Neural cell (in vitro differentiated cells): ENCODE results near the gene PKIB. TPM values are rescaled to one million over a fixed set of nuclear protein-coding genes. Genes with fewer than 3 reads are reported as not detected.

Source experiments
- H2AFZ ChIP-seq: fragments of 200-600, 300-800 bp; sonication (generic), shearing (Covaris generic); 2 replicates; pipeline ENCODE4 v1.6.0; 2014; ENCODE audit warnings: low read depth, mild to moderate bottlenecking, antibody characterized with exemption, low read length, moderate library complexity
- H3F3A ChIP-seq: fragments of 200-600 bp; shearing (Covaris generic); 2 replicates; pipeline ENCODE4 v1.6.1; 2016; ENCODE audit warnings: mild to moderate bottlenecking, moderate library complexity, mixed read lengths, antibody characterized with exemption, low read length; ENCODE audit not compliant: insufficient read depth, poor library complexity, severe bottlenecking
- H3K27ac ChIP-seq: fragments of 200-600, 300-800 bp; sonication (generic), shearing (Covaris generic); 2 replicates; pipeline ENCODE4 v1.5.1; 2014; ENCODE audit warnings: mild to moderate bottlenecking, low read length, moderate library complexity
- H3K27me3 ChIP-seq: fragments of 300-800, 200-600 bp; sonication (generic), shearing (Covaris generic); 2 replicates; pipeline ENCODE4 v1.6.0; 2014; ENCODE audit warnings: mild to moderate bottlenecking, low read depth, low read length, moderate library complexity; ENCODE audit not compliant: insufficient read depth
- H3K36me3 ChIP-seq: fragments of 300-800, 200-600 bp; sonication (generic), shearing (Covaris generic); 2 replicates; pipeline ENCODE4 v1.5.1; 2014; ENCODE audit warnings: mild to moderate bottlenecking, antibody characterized with exemption, low read length, moderate library complexity; ENCODE audit not compliant: insufficient read depth
- H3K4me2 ChIP-seq: fragments of 300-800, 200-600 bp; sonication (generic), shearing (Covaris generic); 2 replicates; pipeline ENCODE4 v1.6.0; 2014; ENCODE audit warnings: mild to moderate bottlenecking, low read length
- H3K4me3 ChIP-seq: fragments of 300-800, 200-600 bp; sonication (generic), shearing (Covaris generic); 2 replicates; pipeline ENCODE4 v1.5.1; 2014; ENCODE audit warnings: mild to moderate bottlenecking, low read length, moderate library complexity
- H3K79me2 ChIP-seq: fragments of 200-600 bp; shearing (Covaris generic); replicated peaks from 2 replicates; pipeline ENCODE4 v1.6.0; 2014; ENCODE audit warnings: mild to moderate bottlenecking, low read length, moderate library complexity; ENCODE audit not compliant: insufficient read depth
- H3K9ac ChIP-seq: fragments of 300-800, 200-600 bp; sonication (generic), shearing (Covaris generic); 2 replicates; pipeline ENCODE4 v1.6.1; 2016; ENCODE audit warnings: mild to moderate bottlenecking, low read length, mixed read lengths
- H3K9me2 ChIP-seq: fragments of 200-600 bp; shearing (Covaris generic); 2 replicates; pipeline ENCODE4 v1.6.1; 2016; ENCODE audit warnings: mild to moderate bottlenecking, low read length, mixed read lengths; ENCODE audit not compliant: insufficient read depth
- H3K9me3 ChIP-seq: fragments of 200-600, 300-800 bp; sonication (generic), shearing (Covaris generic); 2 replicates; pipeline ENCODE4 v1.6.1; 2016; ENCODE audit warnings: mild to moderate bottlenecking, mixed run types, low read length, moderate library complexity, mixed read lengths
- H4K20me1 ChIP-seq: fragments of 200-600 bp; shearing (Covaris generic); 2 replicates; pipeline ENCODE4 v1.6.1; 2016; ENCODE audit warnings: mild to moderate bottlenecking, mixed run types; ENCODE audit not compliant: insufficient read depth
- CTCF ChIP-seq: fragments of 450-650 bp; IDR thresholded peaks from 2 replicates; pipeline ENCODE4 v1.5.1; 2014; ENCODE audit warnings: antibody characterized with exemption, mild to moderate bottlenecking, moderate library complexity; ENCODE audit not compliant: poor library complexity, severe bottlenecking
- EP300 ChIP-seq: fragments of 450-650 bp; conservative IDR thresholded peaks from 2 replicates; pipeline ENCODE4 v1.6.1; 2014; ENCODE audit warnings: antibody characterized with exemption, mild to moderate bottlenecking, moderate library complexity; ENCODE audit not compliant: poor library complexity, severe bottlenecking
- EZH2 ChIP-seq: fragments of 200-600, 300-800 bp; shearing (Covaris generic), sonication (generic); IDR thresholded peaks from 2 replicates; pipeline ENCODE4 v1.6.1; 2014; ENCODE audit warnings: antibody characterized with exemption, low read length, borderline replicate concordance, mild to moderate bottlenecking; ENCODE audit not compliant: insufficient read depth, poor library complexity, severe bottlenecking
- MXI1 ChIP-seq: fragments of 450-650 bp; conservative IDR thresholded peaks from 2 replicates; pipeline ENCODE4 v1.6.1; 2014; ENCODE audit warnings: antibody characterized with exemption, mild to moderate bottlenecking; ENCODE audit not compliant: poor library complexity, severe bottlenecking
- POLR2AphosphoS5 ChIP-seq: IDR thresholded peaks from 2 replicates; pipeline ENCODE4 v1.6.1; 2012
- RAD21 ChIP-seq: fragments of 450-650 bp; conservative IDR thresholded peaks from 2 replicates; pipeline ENCODE4 v1.6.1; 2014; ENCODE audit warnings: antibody characterized with exemption, mild to moderate bottlenecking, moderate library complexity
- REST ChIP-seq: IDR thresholded peaks from 2 replicates; pipeline ENCODE4 v1.6.1; 2012; ENCODE audit warnings: borderline replicate concordance
- SMC3 ChIP-seq: fragments of 450-650 bp; conservative IDR thresholded peaks from 2 replicates; pipeline ENCODE4 v1.6.1; 2014; ENCODE audit warnings: antibody characterized with exemption, mild to moderate bottlenecking, moderate library complexity; ENCODE audit not compliant: poor library complexity
- TAF1 ChIP-seq: IDR thresholded peaks from 2 replicates; pipeline ENCODE4 v1.6.1; 2012; ENCODE audit warnings: low read depth
- polyA plus RNA-seq: library from polyadenylated mRNA; depleted of rRNA; stranded (reverse); fragments of >200 nt; gene quantifications from 2 replicates; pipeline ENCODE4 v1.2.3, GENCODE V29; 2014

The PKIB gene
- polyA plus RNA-seq, 1 donor from 2014 or later = 22.8 TPM

GRCh38 chr6:122564230-122564629, 46.0 kb upstream of the PKIB start:
- no peaks in the 10 kb centered on the region for H4K20me1 ChIP-seq
- H3K9ac ChIP-seq = no peak overlapping the region
- no peak for TF ChIP-seq EP300
- TF ChIP-seq MXI1 = no peak
- no peak for TF ChIP-seq TAF1
- no peak for TF ChIP-seq REST
- no peak for TF ChIP-seq CTCF
- TF ChIP-seq RAD21 = no peak
- no peak for TF ChIP-seq SMC3
- H3F3A ChIP-seq = no peaks in the 10 kb centered on the region
- H3K9me3 ChIP-seq = no peaks in the 10 kb centered on the region
- H3K27me3 ChIP-seq = no peaks in the 10 kb centered on the region
- no peak overlapping the region for H3K4me3 ChIP-seq
- no peak overlapping the region for H2AFZ ChIP-seq
- no peaks in the 10 kb centered on the region for H3K36me3 ChIP-seq
- no peak overlapping the region for H3K27ac ChIP-seq
- H3K4me2 ChIP-seq = no peak overlapping the region
- no peaks in the 10 kb centered on the region for H3K9me2 ChIP-seq
- no peaks in the 10 kb centered on the region for H3K79me2 ChIP-seq

- H3K27me3 ChIP-seq = no peaks in the 10 kb centered on the region
- no peak overlapping the region for H3K9ac ChIP-seq
- no peaks in the 10 kb centered on the region for H4K20me1 ChIP-seq
- no peaks in the 10 kb centered on the region for H3K9me2 ChIP-seq
- no peak overlapping the region for H3K4me3 ChIP-seq
- no peak overlapping the region for H3K4me2 ChIP-seq
- H3K36me3 ChIP-seq = no peaks in the 10 kb centered on the region
- H3K79me2 ChIP-seq = no peaks in the 10 kb centered on the region
- H3K9me3 ChIP-seq = no peaks in the 10 kb centered on the region
- no peaks in the 10 kb centered on the region for H3F3A ChIP-seq
- no peak for TF ChIP-seq MXI1
- TF ChIP-seq EZH2 = no peak
- TF ChIP-seq EP300 = no peak
- no peak for TF ChIP-seq RAD21
- TF ChIP-seq REST = no peak
- TF ChIP-seq TAF1 = no peak
- TF ChIP-seq POLR2AphosphoS5 = no peak
- no peak for TF ChIP-seq SMC3
- no peak for TF ChIP-seq CTCF
- H2AFZ ChIP-seq = no peak overlapping the region
- H3K27ac ChIP-seq = no peak overlapping the region
Measured at GRCh38 chr6:122565708-122566107, 44.5 kb upstream of the PKIB start.
